SJSA1 (cell line): ENCODE measurements around the gene PI4K2A. TPM values are rescaled to one million over a fixed set of nuclear protein-coding genes. Genes with fewer than 3 reads are reported as not detected.
"Not testable (repeated sequence)": the region's sequence is repeated elsewhere in the genome, so short reads cannot be mapped to it uniquely, and the experiment has no call there.

Experiments
- DNase-seq, 2 experiments: peaks; one replicate each; pipeline ENCODE4 v3.0.0-alpha.2; 2015 to 2020; ENCODE audit warnings: low spot score in 2 of 2, low read depth in 1 of 2
- H3K27ac ChIP-seq: fragments of 250-450 bp; sonication (Bioruptor Pico); 2 replicates; pipeline ENCODE4 v1.5.1; 2020; ENCODE audit warnings: mild to moderate bottlenecking, moderate library complexity
- H3K27me3 ChIP-seq: fragments of 250-450 bp; sonication (Bioruptor Pico); replicated peaks from 2 replicates; pipeline ENCODE4 v1.5.1; 2020; ENCODE audit warnings: mild to moderate bottlenecking, moderate library complexity
- H3K36me3 ChIP-seq: fragments of 250-450 bp; sonication (Bioruptor Pico); 2 replicates; pipeline ENCODE4 v1.5.1; 2020; ENCODE audit warnings: mild to moderate bottlenecking
- H3K4me1 ChIP-seq: fragments of 250-450 bp; sonication (Bioruptor Pico); replicated peaks from 2 replicates; pipeline ENCODE4 v1.6.1; 2021; ENCODE audit warnings: mild to moderate bottlenecking
- H3K4me3 ChIP-seq: fragments of 250-450 bp; sonication (Bioruptor Pico); 2 replicates; pipeline ENCODE4 v1.5.1; 2020; ENCODE audit warnings: mild to moderate bottlenecking
- H3K9me3 ChIP-seq: fragments of 250-450 bp; sonication (Bioruptor Pico); replicated peaks from 2 replicates; pipeline ENCODE4 v1.5.1; 2020; ENCODE audit warnings: mild to moderate bottlenecking
- total RNA-seq: library from RNA; depleted of rRNA; stranded (reverse); fragments of >200 nt; shearing (Covaris generic); gene quantifications from 2 replicates; pipeline ENCODE4 v1.2.3, GENCODE V29; 2014

The PI4K2A gene
- total RNA-seq, 1 experiment from 2014 or later: 19.6 TPM

- DNase-seq: no peak
- Histone ChIP-seq H3K27me3 (no peaks in the 10 kb centered on the region), H3K4me1 (no peaks in the 10 kb centered on the region), H3K27ac (no peak overlapping the region), H3K9me3 (no peaks in the 10 kb centered on the region), H3K4me3 (no peak overlapping the region), H3K36me3 (peaks cover 67% of the 10 kb centered on the region)
These were observed 33.5 kb downstream of the PI4K2A start for GRCh38 chr10:97673736-97674525.

GRCh38 chr10:97675222-97675621 is 34.8 kb downstream of the PI4K2A start:
- no peaks in the 10 kb centered on the region for H3K27me3 ChIP-seq
- no peaks in the 10 kb centered on the region for H3K4me1 ChIP-seq
- DNase-seq: no peak
- H3K27ac ChIP-seq: no peak overlapping the region
- no peak overlapping the region for H3K4me3 ChIP-seq
- peaks cover 63% of the 10 kb centered on the region for H3K36me3 ChIP-seq
- H3K9me3 ChIP-seq: no peaks in the 10 kb centered on the region

GRCh38 chr10:97676770-97677581 is 36.5 kb downstream of the PI4K2A start:
- H3K36me3 ChIP-seq: peaks cover 52% of the 10 kb centered on the region
- no peaks in the 10 kb centered on the region for H3K9me3 ChIP-seq
- H3K4me1 ChIP-seq: no peaks in the 10 kb centered on the region
- H3K4me3 ChIP-seq: no peak overlapping the region
- no peaks in the 10 kb centered on the region for H3K27me3 ChIP-seq
- H3K27ac ChIP-seq: no peak overlapping the region
- peak in 1 of 2 experiments; percentile 47 for DNase-seq

GRCh38 chr10:97679594-97679993 is 39.1 kb downstream of the PI4K2A start:
- no peaks in the 10 kb centered on the region for H3K9me3 ChIP-seq
- H3K27me3 ChIP-seq: no peaks in the 10 kb centered on the region
- H3K36me3 ChIP-seq: peaks cover 32% of the 10 kb centered on the region
- H3K4me3 ChIP-seq: no peak overlapping the region
- no peaks in the 10 kb centered on the region for H3K4me1 ChIP-seq
- no peak overlapping the region for H3K27ac ChIP-seq
- no peak for DNase-seq

GRCh38 chr10:97682042-97682441 is 41.6 kb downstream of the PI4K2A start:
- Histone ChIP-seq H3K27me3 (no peaks in the 10 kb centered on the region), H3K4me1 (peaks cover 16% of the 10 kb centered on the region), H3K9me3 (no peaks in the 10 kb centered on the region), H3K4me3 (no peak overlapping the region), H3K27ac (no peak overlapping the region), H3K36me3 (peaks cover 10% of the 10 kb centered on the region)
- DNase-seq: no peak

GRCh38 chr10:97683556-97684367 is 43.3 kb downstream of the PI4K2A start:
- Histone ChIP-seq H3K27ac (no peak overlapping the region), H3K36me3 (peaks cover 3% of the 10 kb centered on the region; the same call in 1 of the 2 replicates), H3K27me3 (no peaks in the 10 kb centered on the region), H3K4me1 (peaks cover 30% of the 10 kb centered on the region), H3K9me3 (no peaks in the 10 kb centered on the region), H3K4me3 (no peak overlapping the region)
- no peak for DNase-seq

GRCh38 chr10:97684368-97684713 is 43.9 kb downstream of the PI4K2A start:
- H3K4me1 ChIP-seq: peaks cover 36% of the 10 kb centered on the region
- not testable (repeated sequence) for H3K9me3 ChIP-seq, H3K27me3 ChIP-seq, H3K36me3 ChIP-seq, H3K27ac ChIP-seq, H3K4me3 ChIP-seq, DNase-seq

GRCh38 chr10:97684866-97685394 is 44.5 kb downstream of the PI4K2A start:
- Histone ChIP-seq H3K9me3 (no peaks in the 10 kb centered on the region), H3K27ac (no peak overlapping the region), H3K4me3 (no peak overlapping the region), H3K27me3 (no peaks in the 10 kb centered on the region), H3K36me3 (no peaks in the 10 kb centered on the region; the same call in 1 of the 2 replicates), H3K4me1 (peaks cover 42% of the 10 kb centered on the region)
- DNase-seq: no peak

GRCh38 chr10:97685395-97685958 is 45.0 kb downstream of the PI4K2A start:
- no peaks in the 10 kb centered on the region; the same call in 1 of the 2 replicates for H3K36me3 ChIP-seq
- no peak overlapping the region for H3K4me3 ChIP-seq
- H3K4me1 ChIP-seq: peaks cover 45% of the 10 kb centered on the region
- no peak overlapping the region for H3K27ac ChIP-seq
- DNase-seq: no peak
- H3K27me3 ChIP-seq: no peaks in the 10 kb centered on the region
- H3K9me3 ChIP-seq: no peaks in the 10 kb centered on the region

- Histone ChIP-seq H3K4me1 (peaks cover 45% of the 10 kb centered on the region), H3K27me3 (no peaks in the 10 kb centered on the region), H3K27ac (peak overlapping the region; percentile 44), H3K9me3 (no peaks in the 10 kb centered on the region), H3K36me3 (no peaks in the 10 kb centered on the region), H3K4me3 (peak overlapping the region; percentile 54)
- no peak for DNase-seq
These were observed 46.0 kb downstream of the PI4K2A start for GRCh38 chr10:97686301-97686961.

GRCh38 chr10:97686962-97687784 is 46.7 kb downstream of the PI4K2A start, which contains the start of gene AVPI1:
AVPI1 (minus strand) TSS chr10:97687241; CDS start chr10:97679905, 7,336 bp downstream.
- peak; percentile 98 to 99 for DNase-seq
- Histone ChIP-seq H3K9me3 (no peaks in the 10 kb centered on the region), H3K36me3 (no peaks in the 10 kb centered on the region), H3K27me3 (no peaks in the 10 kb centered on the region), H3K4me1 (peaks cover 45% of the 10 kb centered on the region), H3K27ac (peak within 1 kb of the TSS; percentile 86), H3K4me3 (peak within 1 kb of the TSS; percentile 54)
